ENCODE results near the gene PACS1.
"Not testable (repeated sequence)": the region's sequence is repeated elsewhere in the genome, so short reads cannot be mapped to it uniquely, and the experiment has no call there.

PACS1 gene

DNA sequence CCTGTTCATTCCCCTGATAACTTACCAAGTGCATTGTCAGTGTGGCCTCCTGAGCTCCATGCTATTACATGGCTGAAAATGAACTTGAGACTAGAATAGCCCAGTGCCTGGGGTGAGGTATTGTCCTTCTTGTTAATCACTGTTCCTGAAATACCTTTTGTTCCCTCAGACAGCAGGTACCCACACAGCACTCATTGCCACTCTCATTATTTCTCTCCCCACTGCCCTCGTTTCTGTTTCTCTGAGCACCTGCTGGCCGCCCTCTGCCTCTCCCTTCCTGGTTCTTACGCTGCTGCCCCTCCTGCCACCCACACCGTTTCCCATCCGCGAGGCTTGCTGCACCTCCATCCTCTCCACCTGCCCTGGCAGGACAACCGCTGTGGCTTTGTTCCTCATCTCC lies 161.5 kb downstream of the PACS1 start:
- no peak for DNase-seq

DNA sequence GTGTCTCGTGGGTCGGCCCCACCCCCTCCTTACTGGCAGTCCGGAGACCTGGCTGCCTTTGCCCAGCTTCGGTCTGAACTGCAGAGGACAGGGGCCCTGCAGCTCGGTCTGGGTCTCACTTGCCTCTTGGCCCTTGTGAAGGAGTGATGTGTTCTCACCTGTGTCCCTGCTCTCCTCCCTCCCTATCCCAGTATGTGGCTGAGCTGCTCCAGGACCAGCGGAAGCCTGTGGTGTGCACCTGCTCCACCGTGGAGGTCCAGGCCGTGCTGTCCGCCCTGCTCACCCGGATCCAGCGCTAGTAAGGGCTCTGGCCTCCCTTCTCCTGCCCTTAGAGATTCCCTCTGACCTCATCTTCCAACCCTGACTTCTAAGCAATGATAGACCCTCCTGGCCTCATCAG lies 162.7 kb downstream of the PACS1 start:
- DNase-seq = no peak

DNA sequence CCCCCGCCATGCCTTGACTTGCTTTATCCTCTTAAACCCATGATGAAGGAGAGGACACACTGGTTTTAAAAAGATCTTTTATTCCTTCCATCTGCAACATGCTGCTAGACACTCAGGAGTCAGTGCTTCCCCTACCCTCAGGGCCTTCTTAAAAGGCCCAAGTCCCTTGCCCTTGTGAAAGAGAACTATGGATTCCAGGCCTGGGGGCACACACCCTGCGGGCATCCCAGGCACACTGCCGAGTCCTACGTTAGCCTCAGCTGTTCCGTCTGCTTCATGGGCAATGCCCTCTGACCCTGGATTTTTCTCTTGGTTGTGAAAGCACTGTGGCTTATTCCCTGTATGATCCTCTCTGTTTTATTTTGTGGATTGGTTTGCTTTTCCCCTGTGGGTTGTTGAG lies 163.2 kb downstream of the PACS1 start:
- DNase-seq = no peak

DNA sequence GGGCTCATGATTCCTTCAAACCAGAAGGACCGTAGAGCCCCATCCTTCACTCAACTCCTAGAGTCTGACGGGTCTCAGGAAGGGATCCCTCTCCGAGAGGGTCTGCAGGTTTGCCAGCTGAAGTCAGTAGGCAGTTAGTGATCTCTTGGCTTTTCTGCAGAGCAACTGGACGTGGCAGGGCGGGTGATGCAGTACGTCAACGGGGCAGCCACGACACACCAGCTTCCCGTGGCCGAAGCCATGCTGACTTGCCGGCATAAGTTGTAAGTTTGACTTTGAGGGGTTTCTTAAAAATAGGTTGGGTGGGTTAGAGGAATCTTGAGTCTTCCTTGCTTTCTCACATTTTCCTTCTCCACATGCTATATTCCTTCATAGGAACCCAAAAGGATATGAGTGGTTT lies 165.1 kb downstream of the PACS1 start:
- no peak for DNase-seq

DNA sequence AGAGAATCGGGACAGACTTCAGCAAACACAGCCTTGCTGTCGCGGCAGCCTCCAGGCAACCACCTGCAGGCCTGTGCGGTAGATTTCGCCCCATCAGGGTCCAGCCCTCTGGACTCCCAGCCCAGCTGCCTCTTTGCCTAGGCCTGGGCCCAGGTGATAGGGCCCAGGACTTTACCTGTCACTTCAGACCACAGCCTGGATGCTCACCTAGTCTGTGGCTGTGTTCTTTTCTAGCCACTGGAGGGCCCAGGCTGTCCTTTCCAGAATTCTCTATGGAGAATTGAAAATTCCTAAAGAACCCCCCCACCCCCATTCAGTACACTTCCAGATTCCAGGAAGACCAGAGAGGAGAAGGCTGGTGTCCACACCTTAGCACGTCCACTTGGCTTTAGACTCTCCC lies 167.8 kb downstream of the PACS1 start:
- no peak for DNase-seq

GRCh38 chr11:66238786-66239413 lies 168.8 kb downstream of the PACS1 start:
- DNase-seq = no peak

GRCh38 chr11:66239511-66239910 lies 169.4 kb downstream of the PACS1 start:
- DNase-seq = no peak

GRCh38 chr11:66239998-66240780 lies 170.1 kb downstream of the PACS1 start:
- DNase-seq = no peak

GRCh38 chr11:66240781-66241136 lies 170.7 kb downstream of the PACS1 start:
- DNase-seq = no peak

- DNase-seq = no peak
Measured at GRCh38 chr11:66242095-66242765, 172.2 kb downstream of the PACS1 start.

DNA sequence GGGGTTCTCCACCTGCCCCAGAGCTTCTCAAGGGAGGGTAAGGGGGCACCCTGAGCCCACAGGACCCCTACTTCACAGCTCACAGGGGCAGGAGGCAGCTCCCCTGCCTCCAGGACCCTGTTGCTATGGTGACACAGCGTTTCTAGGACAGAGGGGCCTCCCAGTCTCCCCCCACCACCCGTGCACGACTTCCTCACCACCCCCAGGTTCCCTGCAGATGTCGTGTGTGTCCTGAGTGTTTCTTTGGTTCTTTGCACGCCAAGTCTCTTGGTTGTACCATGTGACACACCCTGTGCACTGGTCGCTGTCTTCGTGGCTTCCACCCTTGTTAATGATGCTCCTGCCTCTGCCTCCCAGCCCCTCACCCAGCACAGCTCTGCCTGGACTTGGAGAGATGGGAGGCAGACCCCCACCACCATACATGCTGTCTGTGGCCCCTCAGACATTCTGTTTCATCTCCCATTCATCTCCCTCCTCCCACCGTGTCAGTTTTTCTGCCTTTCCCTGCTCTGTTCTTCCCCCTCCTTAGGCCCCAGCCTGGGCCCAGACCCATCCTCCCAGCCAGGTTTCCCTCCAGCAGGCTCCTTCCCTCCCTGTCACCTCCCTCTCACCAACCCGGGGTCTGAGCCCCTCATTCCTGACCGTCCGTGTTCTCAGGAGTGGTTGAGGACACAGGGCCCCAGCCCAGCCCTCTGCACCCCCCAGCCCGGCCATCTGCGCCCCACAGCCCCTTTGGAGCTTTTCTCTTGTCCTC lies 173.9 kb downstream of the PACS1 start:
- DNase-seq = no peak

GRCh38 chr11:66247295-66247694 lies 177.2 kb downstream of the PACS1 start:
- no peak for DNase-seq

GRCh38 chr11:66247801-66248200 lies 177.7 kb downstream of the PACS1 start:
- no peak for DNase-seq

DNA sequence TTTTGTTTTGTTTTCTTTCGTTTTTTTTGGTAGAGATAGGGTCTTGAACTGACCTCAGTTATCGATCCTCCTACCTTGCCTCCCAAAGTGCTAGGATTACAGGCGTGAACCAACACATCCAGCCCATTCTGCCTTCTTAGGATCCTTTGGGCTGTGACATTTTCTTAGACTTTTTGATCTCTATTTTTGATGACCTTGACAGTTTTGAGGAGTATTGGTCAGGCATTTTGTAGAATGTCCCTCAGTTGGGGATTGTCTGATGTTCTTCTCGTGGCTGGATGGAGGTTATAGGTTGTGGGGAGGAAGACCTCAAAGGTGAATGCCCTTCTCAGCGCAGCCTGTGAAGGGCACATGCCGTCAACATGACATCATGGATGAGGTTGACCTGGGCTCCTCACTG lies 178.8 kb downstream of the PACS1 start:
- no peak for DNase-seq

DNA sequence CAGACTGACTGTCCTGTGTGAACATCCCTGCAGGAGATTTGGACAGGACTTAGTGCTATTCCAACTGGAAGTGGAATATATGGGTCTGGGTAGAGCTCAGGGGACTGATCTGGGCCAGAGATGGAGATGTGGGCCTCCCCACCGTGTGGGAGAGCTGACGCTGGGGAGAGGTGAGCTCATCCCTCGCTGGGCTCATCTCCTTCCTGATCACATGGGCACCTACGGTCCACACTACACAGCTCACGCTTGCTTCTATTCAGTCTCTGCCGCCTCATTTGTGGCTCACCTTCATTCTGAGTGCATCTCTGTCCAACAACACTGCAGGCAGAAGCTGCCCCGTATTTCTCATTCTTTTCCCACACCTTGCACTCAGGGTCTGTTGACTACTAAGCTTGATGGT lies 181.7 kb downstream of the PACS1 start:
- no peak for DNase-seq

- DNase-seq = not testable (repeated sequence)
Measured at GRCh38 chr11:66253081-66253480, 183.0 kb downstream of the PACS1 start.

- no peak for DNase-seq
Measured at GRCh38 chr11:66258473-66258893, 188.4 kb downstream of the PACS1 start.

DNA sequence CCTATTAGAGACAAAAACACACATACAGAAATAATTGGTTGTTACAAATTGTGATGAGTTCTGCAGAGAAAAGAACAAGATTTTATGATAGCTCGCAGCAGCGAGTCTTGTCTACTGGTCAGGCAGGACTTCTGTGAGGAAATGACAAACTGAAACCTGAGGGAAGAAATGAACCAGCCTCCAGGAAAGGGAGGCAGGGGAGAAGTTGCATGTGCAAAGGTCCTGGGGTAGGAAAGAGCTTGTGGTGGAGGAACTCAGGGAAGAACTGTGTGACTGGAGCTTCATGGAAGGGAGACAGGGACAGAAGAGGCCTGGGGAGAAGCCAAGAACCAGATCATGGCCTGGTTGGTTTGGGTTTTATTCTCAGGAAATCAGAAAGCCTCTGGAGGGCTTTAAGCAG lies 189.2 kb downstream of the PACS1 start:
- no peak for DNase-seq

DNA sequence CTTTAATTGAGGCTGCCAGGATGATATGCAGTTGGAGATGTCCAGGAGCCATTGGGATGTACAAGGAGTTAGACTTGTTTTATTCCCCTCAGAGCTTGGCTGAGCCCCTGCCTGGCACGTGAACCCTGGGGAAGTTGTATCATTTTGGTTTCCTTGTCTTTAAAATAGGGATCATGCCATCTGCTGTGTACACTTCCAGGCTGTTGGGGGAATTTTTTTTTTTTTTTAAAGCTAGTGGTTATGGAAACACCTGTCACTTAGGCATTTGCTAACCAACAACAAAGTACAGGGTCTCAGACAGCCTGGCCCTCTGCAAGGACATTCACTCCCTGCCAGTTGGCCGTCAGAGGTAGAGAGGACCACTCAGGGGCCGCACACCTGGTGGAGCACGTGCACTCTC lies 189.9 kb downstream of the PACS1 start:
- no peak for DNase-seq

GRCh38 chr11:66261578-66261977 lies 191.5 kb downstream of the PACS1 start:
- no peak for DNase-seq

DNA sequence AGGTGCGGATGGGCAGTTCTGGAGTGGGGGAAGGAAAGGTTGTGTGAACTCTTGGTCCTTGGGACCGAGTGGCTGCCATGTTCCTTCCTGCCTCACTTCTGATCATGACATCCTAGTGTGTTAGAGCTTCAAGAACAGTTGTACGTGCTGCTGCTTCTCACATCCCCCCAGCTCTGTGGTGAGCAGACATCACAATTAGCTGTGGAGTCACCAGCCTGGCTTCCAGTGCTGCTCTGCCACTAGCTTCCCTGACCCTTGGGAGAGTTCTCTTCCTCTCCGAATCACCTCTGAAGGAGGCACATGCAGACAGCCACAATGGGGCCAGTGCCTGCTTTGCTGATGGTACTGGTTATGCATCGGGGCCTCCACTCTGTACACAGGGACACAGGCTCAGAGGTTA lies 192.1 kb downstream of the PACS1 start:
- DNase-seq = no peak

DNA sequence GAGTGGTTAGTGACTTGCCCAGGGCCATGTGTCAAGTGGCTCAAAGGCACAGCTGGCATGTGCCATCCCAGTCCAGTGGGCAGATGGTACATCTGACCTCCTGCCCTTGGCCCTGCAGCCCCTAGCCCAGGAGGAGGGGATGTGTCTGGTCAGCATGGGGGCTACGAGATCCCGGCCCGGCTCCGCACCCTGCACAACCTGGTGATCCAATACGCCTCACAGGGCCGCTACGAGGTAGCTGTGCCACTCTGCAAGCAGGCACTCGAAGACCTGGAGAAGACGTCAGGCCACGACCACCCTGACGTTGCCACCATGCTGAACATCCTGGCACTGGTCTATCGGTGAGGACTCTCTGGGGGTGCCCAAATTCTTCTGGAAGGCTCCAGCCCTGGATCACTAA lies 192.6 kb downstream of the PACS1 start:
- DNase-seq = no peak

GRCh38 chr11:66263231-66263630 lies 193.2 kb downstream of the PACS1 start:
- DNase-seq = no peak

DNA sequence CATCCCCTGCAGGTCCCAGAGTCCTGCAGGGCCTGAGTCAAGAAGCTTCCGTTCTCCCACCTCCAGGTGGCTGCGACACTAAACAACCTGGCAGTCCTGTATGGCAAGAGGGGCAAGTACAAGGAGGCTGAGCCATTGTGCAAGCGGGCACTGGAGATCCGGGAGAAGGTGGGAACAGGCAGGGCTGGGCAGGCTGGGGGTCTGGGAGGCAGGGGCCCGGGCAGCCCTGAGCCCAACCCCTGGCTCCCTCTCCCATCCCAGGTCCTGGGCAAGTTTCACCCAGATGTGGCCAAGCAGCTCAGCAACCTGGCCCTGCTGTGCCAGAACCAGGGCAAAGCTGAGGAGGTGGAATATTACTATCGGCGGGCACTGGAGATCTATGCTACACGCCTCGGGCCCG lies 193.7 kb downstream of the PACS1 start:
- no peak for DNase-seq

Measured in CD4-positive, alpha-beta T cell treated with Interleukin-4 for 1 hour (primary cell).